Lower leg skin (tissue), 3 donors: ENCODE measurements around the gene KLHL33.

ENCODE experiments used
- POLR2A ChIP-seq, 2 donors: fragments of 450-650 bp; IDR thresholded peaks; one replicate each; pipeline ENCODE4 v1.6.1; 2016 to 2017; ENCODE audit warnings: antibody characterized with exemption in 2 of 2, mild to moderate bottlenecking in 1 of 2, moderate library complexity in 1 of 2
- TF ChIP-seq, protein P1 (sequence below), 3 donors: fragments of 450-650 bp; IDR thresholded peaks; one replicate each; pipeline ENCODE4 v1.5.1; 2016; ENCODE audit warnings: antibody characterized with exemption in 3 of 3, mild to moderate bottlenecking in 3 of 3, moderate library complexity in 2 of 3

DNA sequence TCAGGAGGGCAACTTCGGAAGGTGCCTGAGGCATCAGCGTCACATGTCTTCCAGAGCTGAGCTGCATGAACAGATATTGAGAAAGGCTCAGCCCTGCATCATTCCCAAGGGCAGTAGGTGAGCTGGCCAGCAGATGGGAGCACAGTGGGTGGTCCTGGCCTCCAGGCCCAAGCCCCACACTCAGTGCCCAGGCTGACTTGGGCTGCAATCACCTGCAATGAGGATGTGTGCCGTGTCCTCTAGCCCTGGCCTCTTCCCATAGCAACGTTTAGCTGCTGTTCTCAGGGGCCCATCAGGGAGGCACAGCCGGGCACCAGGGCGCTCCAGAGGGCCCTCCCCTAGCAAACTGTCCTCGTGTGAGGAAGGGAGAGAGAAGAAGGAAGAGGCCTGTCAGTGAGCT is 54.6 kb downstream of the KLHL33 start:
- TF ChIP-seq, protein P1, sequence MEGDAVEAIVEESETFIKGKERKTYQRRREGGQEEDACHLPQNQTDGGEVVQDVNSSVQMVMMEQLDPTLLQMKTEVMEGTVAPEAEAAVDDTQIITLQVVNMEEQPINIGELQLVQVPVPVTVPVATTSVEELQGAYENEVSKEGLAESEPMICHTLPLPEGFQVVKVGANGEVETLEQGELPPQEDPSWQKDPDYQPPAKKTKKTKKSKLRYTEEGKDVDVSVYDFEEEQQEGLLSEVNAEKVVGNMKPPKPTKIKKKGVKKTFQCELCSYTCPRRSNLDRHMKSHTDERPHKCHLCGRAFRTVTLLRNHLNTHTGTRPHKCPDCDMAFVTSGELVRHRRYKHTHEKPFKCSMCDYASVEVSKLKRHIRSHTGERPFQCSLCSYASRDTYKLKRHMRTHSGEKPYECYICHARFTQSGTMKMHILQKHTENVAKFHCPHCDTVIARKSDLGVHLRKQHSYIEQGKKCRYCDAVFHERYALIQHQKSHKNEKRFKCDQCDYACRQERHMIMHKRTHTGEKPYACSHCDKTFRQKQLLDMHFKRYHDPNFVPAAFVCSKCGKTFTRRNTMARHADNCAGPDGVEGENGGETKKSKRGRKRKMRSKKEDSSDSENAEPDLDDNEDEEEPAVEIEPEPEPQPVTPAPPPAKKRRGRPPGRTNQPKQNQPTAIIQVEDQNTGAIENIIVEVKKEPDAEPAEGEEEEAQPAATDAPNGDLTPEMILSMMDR (IDR thresholded peaks at IDR 0.05): no peak
- TF ChIP-seq POLR2A (IDR thresholded peaks at IDR 0.05): no peak
